GOT3 (cell line): ENCODE data around the gene KDM3B.

Source experiments
- DNase-seq: peaks from one replicate; lab custom pipeline; 2025; ENCODE audit warnings: mixed read lengths; lab: John Stamatoyannopoulos, UW

The KDM3B gene

DNA sequence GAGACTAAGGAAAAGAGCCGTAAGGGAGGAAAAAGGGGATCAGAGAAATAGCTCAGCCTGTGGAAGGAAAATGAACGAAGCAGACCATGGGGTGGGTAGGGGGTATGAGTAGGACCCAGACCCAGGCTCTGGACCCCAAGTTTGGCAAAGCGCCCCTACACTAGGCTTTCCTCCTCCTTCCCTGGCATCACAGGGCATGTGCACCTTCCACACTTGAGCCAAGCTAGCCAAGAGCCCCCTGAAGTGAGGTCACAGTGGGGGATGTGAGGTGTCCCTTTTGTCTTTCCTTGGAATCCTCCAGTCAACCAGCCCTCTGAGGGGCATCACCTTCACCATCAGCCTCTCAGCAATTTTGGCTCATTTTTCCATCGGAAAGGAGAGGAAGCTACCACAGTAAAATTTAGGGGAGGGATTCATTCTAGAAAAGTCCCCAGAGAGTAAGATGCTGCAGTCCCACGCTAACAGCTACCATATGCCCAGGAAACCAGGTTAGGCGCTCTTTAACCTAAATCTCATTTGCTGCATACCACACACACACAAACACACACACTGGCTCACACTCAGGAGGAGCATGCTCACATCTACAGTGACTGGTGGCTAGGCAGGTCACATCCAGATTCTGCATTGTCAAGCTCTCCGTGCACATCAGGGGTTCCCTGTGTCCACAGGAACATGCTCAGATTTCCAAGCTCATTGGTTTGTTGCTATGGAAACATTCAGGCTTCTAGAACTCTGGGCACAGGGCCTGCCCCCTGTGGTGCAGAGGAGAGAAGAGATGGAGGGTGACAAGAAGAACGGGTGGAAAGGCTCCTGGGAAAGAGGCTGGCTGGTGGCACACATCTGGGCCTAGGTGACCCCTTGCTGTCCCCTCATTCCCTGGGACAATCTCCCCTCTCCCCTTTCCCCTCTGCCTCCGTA, 96.3 kb downstream of the KDM3B start:
- no peak for DNase-seq

GRCh38 chr5:138449501-138450239, 97.2 kb downstream of the KDM3B start:
- peak; percentile 91 for DNase-seq

DNA sequence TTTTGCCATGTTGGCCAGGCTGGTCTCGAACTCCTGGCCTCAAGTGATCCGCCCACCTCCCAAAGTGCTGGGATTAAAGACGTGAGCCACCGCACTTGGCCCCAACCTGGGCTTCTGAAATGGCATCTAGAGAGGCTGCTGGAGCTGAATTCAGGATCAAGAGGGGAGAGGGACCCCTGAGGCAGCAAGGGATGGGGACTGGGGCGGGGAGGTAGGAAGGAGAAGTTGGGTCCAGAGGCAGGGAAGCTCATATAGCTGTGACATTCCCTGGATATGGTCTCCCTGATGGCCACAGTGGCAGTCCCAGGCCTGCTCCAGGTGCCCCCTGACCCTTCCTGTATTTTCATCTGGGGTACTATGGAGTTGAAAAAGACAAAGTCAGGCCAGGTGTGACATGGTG, 98.5 kb downstream of the KDM3B start:
- DNase-seq = no peak

GRCh38 chr5:138452720-138453119, 100.2 kb downstream of the KDM3B start:
- no peak for DNase-seq

- DNase-seq = no peak
These were observed 101.1 kb downstream of the KDM3B start for GRCh38 chr5:138453590-138453989.

DNA sequence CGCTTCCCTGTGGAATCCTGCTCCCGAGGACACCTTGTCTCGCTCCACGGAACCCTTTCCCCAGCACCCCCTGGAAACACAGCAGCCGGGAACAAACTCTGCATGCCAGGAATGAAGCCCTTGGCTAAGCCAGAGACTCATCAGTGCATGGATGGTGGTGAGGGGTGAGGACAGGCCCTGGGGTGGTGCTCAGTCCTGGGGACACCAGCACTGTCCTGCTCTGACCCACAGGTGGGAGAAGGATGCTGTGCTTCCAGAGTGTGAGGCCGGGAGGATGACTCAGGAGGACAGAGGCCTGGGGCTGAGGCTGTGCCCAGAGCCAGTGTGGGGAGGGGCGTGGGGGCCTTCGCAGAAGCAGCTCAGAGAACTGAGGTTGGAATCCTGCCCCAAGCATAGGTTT, 101.6 kb downstream of the KDM3B start:
- no peak for DNase-seq

DNA sequence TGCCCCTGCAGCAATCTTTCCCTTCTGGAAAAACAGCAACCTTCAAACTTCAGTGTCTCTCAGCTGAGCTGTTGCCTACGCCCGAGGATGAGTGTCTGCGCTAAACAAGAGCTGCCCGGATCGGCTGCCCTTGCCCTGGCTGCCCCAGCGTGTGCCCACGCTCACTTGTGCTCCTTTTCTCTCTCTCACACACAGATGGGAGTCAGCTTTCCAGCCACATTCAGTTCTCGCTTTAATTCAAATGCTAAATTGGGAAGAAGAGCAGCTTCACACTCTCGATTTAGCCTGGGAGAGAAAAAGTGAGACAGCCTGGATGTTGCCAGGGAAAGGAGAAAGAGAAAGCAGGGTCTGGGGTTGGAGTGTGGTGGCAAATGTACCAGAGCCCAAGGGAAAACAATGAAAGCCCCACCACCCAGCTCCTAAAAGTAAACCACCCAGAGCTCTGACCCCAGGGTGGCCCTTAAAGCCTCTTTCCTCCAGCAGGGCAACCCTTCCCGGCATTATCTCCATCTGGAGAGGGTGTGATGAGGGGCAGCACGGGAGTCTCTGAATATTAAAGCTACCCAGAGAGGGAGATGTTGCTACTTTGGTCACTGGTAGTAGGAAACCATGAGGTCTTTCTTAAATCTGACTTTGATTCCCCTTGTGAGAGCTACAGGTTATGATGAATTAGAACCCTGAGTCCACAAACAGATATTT, 102.9 kb downstream of the KDM3B start:
- no peak for DNase-seq

GRCh38 chr5:138457531-138458275, 105.2 kb downstream of the KDM3B start:
- DNase-seq = no peak

DNA sequence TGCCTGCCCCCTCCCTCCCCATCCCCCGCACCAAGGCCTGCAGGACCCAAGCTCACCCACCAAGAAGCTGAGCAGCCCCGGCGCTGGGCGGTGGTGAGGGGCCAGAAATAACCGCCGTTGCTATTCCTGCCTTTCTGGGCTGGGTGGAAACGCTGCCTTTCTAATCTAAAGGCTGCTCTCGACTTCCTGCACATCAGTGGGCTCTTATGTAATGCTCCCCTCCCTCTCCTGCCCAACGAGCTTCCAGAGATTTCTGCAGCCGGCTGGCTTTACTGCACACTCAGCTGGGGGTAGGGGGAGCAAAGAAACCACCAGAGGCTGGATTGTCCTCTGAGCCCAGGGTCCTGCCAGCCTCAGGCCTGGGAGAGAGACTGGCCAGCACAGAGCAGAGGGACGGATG, 105.9 kb downstream of the KDM3B start:
- no peak for DNase-seq

- DNase-seq = no peak
These were observed 106.4 kb downstream of the KDM3B start for GRCh38 chr5:138458856-138459255.

GRCh38 chr5:138459311-138459933, 106.9 kb downstream of the KDM3B start:
- DNase-seq = no peak

GRCh38 chr5:138460032-138460693, 107.7 kb downstream of the KDM3B start:
- no peak for DNase-seq

DNA sequence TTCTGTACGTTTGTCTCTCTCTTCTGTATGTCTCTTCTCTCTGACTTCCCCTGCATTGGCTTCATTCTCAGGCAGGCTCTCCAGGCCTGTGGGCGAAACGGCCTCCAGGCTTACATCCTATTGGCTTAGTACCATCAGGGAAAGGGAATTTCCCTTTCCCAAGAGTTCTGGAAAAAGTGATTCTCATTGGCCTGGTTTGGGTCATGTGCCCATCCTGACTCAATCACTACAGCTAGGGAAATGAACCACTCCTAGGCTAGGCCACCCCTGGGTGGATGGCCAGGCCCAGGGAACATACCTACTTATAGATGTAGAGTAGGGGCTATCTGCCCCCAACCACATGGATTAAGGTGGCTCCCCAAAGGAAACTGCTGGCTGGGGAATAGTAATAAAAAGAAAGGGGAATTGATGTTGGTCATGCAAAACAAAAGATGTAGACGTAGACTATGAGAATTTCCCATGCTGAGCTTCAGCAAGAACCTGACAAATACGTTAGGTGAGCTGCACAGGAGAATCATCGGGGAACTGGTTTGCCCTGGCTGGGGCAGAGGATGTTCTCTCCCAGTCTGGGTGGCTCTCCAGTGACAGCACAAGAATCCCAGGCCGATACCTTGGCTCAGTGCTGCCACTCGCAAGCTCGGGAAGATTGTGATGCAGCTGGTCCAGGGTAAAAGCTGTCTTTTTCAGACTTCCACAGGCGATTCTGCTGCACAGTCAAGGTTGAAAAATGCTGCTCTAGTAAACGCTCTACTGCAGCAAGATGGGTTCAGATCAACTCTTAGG, 109.0 kb downstream of the KDM3B start:
- DNase-seq = no peak

GRCh38 chr5:138463419-138464007, 111.0 kb downstream of the KDM3B start:
- DNase-seq = no peak

GRCh38 chr5:138464008-138464387, 111.5 kb downstream of the KDM3B start:
- DNase-seq = peak; percentile 93

DNA sequence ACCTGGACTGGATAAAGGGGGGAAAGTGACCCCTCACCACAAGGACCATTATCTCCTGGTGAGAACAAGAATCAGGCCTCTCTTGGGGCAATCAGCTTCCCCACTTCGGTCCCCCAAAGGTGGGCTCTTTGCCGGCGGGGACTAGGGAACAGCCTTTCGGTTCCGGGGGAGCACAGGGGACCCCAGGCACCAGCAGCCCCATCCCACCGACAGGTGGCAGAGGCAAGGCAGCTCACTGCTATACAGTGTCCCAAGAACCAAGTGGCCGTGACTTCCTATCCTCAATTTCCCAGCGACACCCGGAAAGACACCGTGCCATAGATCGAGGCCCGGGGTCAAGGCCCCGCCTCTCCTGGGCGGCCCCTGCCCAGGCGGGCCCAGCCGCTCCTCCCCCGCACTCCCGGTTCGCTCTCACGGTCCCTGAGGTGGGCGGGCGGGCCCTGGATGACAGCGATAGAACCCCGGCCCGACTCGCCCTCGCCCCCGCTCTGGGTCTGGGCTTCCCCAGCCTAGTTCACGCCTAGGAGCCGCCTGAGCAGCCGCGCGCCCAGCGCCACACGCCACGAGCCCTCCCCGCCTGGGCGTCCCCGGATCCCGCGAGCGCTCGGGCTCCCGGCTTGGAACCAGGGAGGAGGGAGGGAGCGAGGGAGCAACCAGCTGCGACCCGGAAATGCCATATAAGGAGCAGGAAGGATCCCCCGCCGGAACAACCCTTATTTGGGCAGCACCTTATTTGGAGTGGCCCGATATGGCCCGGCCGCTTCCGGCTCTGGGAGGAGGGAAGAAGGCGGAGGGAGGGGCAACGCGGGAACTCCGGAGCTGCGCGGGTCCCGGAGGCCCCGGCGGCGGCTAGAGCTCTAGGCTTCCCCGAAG, 112.1 kb downstream of the KDM3B start:
- DNase-seq = peak; percentile 99

- peak; percentile 99 for DNase-seq
These were observed 113.0 kb downstream of the KDM3B start, which contains the start of gene EGR1 for GRCh38 chr5:138465261-138466124. EGR1 (plus strand) TSS chr5:138465479; CDS start chr5:138465762, 283 bp downstream.
